Endothelial cell of umbilical vein (primary cell): Measurements from ENCODE around the gene TMEM41A. TPM values are rescaled to one million over a fixed set of nuclear protein-coding genes. Genes with fewer than 3 reads are reported as not detected.
"Not testable (repeated sequence)": the region's sequence is repeated elsewhere in the genome, so short reads cannot be mapped to it uniquely, and the experiment has no call there.

Source experiments
- BruUV-seq: library from RNA; stranded (reverse); fragments of 400-500 nt; replicated peaks from 2 replicates; lab custom pipeline; 2021; lab: Mats Ljungman, UMichigan
- CTCF ChIA-PET: fragments of 300-600, 350-600 bp; sonication (Branson Sonifier 250); formaldehyde crosslinking; loops from one replicate; lab custom pipeline; 2021; ENCODE audit warnings: antibody characterized with exemption, inconsistent platforms; lab: Charles Lee
- POLR2A ChIA-PET: fragments of 300-600, 350-600 bp; sonication (Branson Sonifier 250); formaldehyde crosslinking; loops from one replicate; lab custom pipeline; 2021; ENCODE audit warnings: antibody characterized with exemption, inconsistent platforms; lab: Charles Lee
- DNase-seq: peaks from one replicate; pipeline ENCODE4 v3.0.0-alpha.2; 2011; ENCODE audit warnings: low read depth, low spot score
- FAIRE-seq: peaks from 2 replicates; lab custom pipeline; 2011; peaks lifted over from hg19 to GRCh38; lab: Jason Lieb, UNC
- H2AFZ ChIP-seq: 2 replicates; pipeline ENCODE4 v1.6.0; 2012; ENCODE audit warnings: low read depth, low read length, control low read depth, inconsistent platforms
- H3K27ac ChIP-seq: 2 replicates; pipeline ENCODE4 v1.5.1; 2011; ENCODE audit warnings: low read depth, mild to moderate bottlenecking, control low read depth, low read length, moderate library complexity; ENCODE audit not compliant: insufficient read depth
- H3K27me3 ChIP-seq, 2 experiments: 2 replicates each; pipeline versions ENCODE4 v1.6.0 to v1.6.1; 2011; ENCODE audit warnings: low read length in 2 of 2, mixed read lengths in 1 of 2; ENCODE audit not compliant: control insufficient read depth in 2 of 2, insufficient read depth in 2 of 2
- H3K36me3 ChIP-seq, 2 experiments: 2 replicates in 1 of 2; 3 replicates in 1 of 2; pipeline ENCODE4 v1.5.1; 2011; ENCODE audit warnings: low read length in 2 of 2, mild to moderate bottlenecking in 1 of 2, moderate library complexity in 1 of 2; ENCODE audit not compliant: control insufficient read depth in 2 of 2, insufficient read depth in 2 of 2; ENCODE audit errors: extremely low read depth in 1 of 2
- H3K4me1 ChIP-seq: 3 replicates; pipeline ENCODE4 v1.5.1; 2011; ENCODE audit warnings: mild to moderate bottlenecking, low read length; ENCODE audit not compliant: control insufficient read depth, insufficient read depth; ENCODE audit errors: extremely low read depth
- H3K4me2 ChIP-seq: 2 replicates; pipeline ENCODE4 v1.6.1; 2011; ENCODE audit warnings: low read length, control low read depth, mixed read lengths; ENCODE audit not compliant: insufficient read depth
- H3K4me3 ChIP-seq, 3 experiments: fragments of 200-600 bp in 1 of 3; sonication (generic), shearing (Covaris generic) in 1 of 3; replicated peaks in 1 of 3; 2 replicates each; pipeline ENCODE4 v1.5.1; 2011 to 2016; ENCODE audit warnings: control low read depth in 3 of 3, low read length in 3 of 3, mild to moderate bottlenecking in 2 of 3, inconsistent platforms in 1 of 3, low read depth in 1 of 3, moderate library complexity in 1 of 3; ENCODE audit not compliant: insufficient read depth in 1 of 3
- H3K79me2 ChIP-seq: 2 replicates; pipeline ENCODE4 v1.6.0; 2012; ENCODE audit warnings: low read length, inconsistent platforms; ENCODE audit not compliant: control insufficient read depth, insufficient read depth
- H3K9ac ChIP-seq: replicated peaks from 2 replicates; pipeline ENCODE3; 2011; ENCODE audit warnings: low read length, control low read depth; ENCODE audit not compliant: insufficient read depth; ENCODE audit errors: extremely low read depth
- H3K9me1 ChIP-seq: replicated peaks from 3 replicates; pipeline ENCODE4 v1.6.0; 2011; ENCODE audit warnings: mild to moderate bottlenecking, low read length; ENCODE audit not compliant: control insufficient read depth, insufficient read depth; ENCODE audit errors: extremely low read depth
- H3K9me3 ChIP-seq: replicated peaks from 2 replicates; pipeline ENCODE4 v1.5.1; 2012; ENCODE audit warnings: low read length, inconsistent platforms; ENCODE audit not compliant: control insufficient read depth, insufficient read depth
- H4K20me1 ChIP-seq: replicated peaks from 2 replicates; pipeline ENCODE3; 2011; ENCODE audit warnings: mild to moderate bottlenecking, low read length; ENCODE audit not compliant: control insufficient read depth, insufficient read depth; ENCODE audit errors: extremely low read depth
- CTCF ChIP-seq, 2 donors: IDR thresholded peaks; 1 replicate in 1 of 2; 2 replicates in 1 of 2; pipeline ENCODE4 v1.5.1; 2011; ENCODE audit warnings: low read length in 2 of 2, mild to moderate bottlenecking in 2 of 2, moderate library complexity in 2 of 2, control low read depth in 1 of 2, inconsistent platforms in 1 of 2, low read depth in 1 of 2; ENCODE audit not compliant: insufficient read depth in 1 of 2; ENCODE audit errors: extremely low read depth in 1 of 2
- EZH2 ChIP-seq: IDR thresholded peaks from 2 replicates; pipeline ENCODE4 v1.6.1; 2012; ENCODE audit warnings: borderline replicate concordance, low read depth, mild to moderate bottlenecking, moderate library complexity, low read length, inconsistent platforms; ENCODE audit not compliant: severe bottlenecking
- FOS ChIP-seq: IDR thresholded peaks from 2 replicates; pipeline ENCODE4 v1.6.1; 2011; ENCODE audit warnings: mild to moderate bottlenecking, low read length, moderate library complexity, borderline replicate concordance; ENCODE audit not compliant: insufficient read depth
- JUN ChIP-seq: IDR thresholded peaks from 2 replicates; pipeline ENCODE4 v1.6.1; 2011; ENCODE audit warnings: borderline replicate concordance, low read depth; ENCODE audit not compliant: insufficient read length, insufficient read depth
- MYC ChIP-seq: IDR thresholded peaks from one replicate; pipeline ENCODE4 v1.6.1; 2011; ENCODE audit warnings: mild to moderate bottlenecking, low read depth, low read length
- POLR2A ChIP-seq: IDR thresholded peaks from 2 replicates; pipeline ENCODE4 v1.6.1; 2012; ENCODE audit warnings: low read depth, mild to moderate bottlenecking, control low read depth, low read length
- POLR2AphosphoS5 ChIP-seq: IDR thresholded peaks from 2 replicates; pipeline ENCODE4 v1.6.1; 2012; ENCODE audit warnings: low read depth, mild to moderate bottlenecking, control low read depth, low read length, moderate library complexity; ENCODE audit not compliant: insufficient read depth
- dilution Hi-C: fragments of 300-500 bp; cut with MboI; formaldehyde crosslinking; loops from one replicate; pipeline ENCODE4 v1.15.0; 2019; ENCODE audit warnings: low sequenced_read_pairs; ENCODE audit not compliant: extremely low pct_ligation_motif_present
- intact Hi-C: fragments of 100-400 bp; cut with micrococcal nuclease; formaldehyde crosslinking; loops from one replicate; pipeline ENCODE4 v1.10.0; 2022
- polyA plus RNA-seq, 4 experiments: library from polyadenylated mRNA; depleted of rRNA in 3 of 4; stranded (reverse) in 3 of 4; unstranded in 1 of 4; fragments of >200 nt; gene quantifications; 2 replicates each; pipeline versions ENCODE4 v1.2.1 to v1.2.3, GENCODE V29; 2011 to 2012; ENCODE audit warnings: missing spikeins in 1 of 4
- total RNA-seq: library from RNA; stranded (reverse); gene quantifications from 2 replicates; pipeline ENCODE4 v1.2.3, GENCODE V29; 2021
- TF ChIP-seq, protein P1 (sequence below): IDR thresholded peaks from 2 replicates; pipeline ENCODE4 v1.6.1; 2011; ENCODE audit not compliant: insufficient read depth, insufficient read length

TMEM41A gene
- total and polyA plus RNA-seq, 2 donors (not counting 3 experiments of a cell fraction or from before 2014, with no cell fraction given), result 15.9 to 16.0 TPM

- ChIA-PET POLR2A (no interaction called here), CTCF (interaction anchor here (0.9 to 1.8 kb wide), 3 partner anchors 11 to 118 kb away, joined by 4 to 10 read pairs (median 5); no protein-coding TSS in a partner anchor)
- intact Hi-C loops, result no loop called here
- H3K4me2 ChIP-seq, result no peak overlapping the region
- no peaks in the 10 kb centered on the region for H3K9me3 ChIP-seq
- H3K9me1 ChIP-seq, result no peaks in the 10 kb centered on the region
- no peaks in the 10 kb centered on the region for H3K4me1 ChIP-seq
- H3K9ac ChIP-seq, result no peak overlapping the region
- no peak overlapping the region for H3K27ac ChIP-seq
- dilution Hi-C loops, result no loop called here
- no peaks in the 10 kb centered on the region for H3K27me3 ChIP-seq
- BruUV-seq, result no TSS peak
- no peaks in the 10 kb centered on the region for H4K20me1 ChIP-seq
- H3K4me3 ChIP-seq, result no peak overlapping the region
- no peak for DNase-seq
- TF ChIP-seq FOS, result no peak
- TF ChIP-seq, protein P1, sequence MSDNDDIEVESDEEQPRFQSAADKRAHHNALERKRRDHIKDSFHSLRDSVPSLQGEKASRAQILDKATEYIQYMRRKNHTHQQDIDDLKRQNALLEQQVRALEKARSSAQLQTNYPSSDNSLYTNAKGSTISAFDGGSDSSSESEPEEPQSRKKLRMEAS, result no peak
- no peak for TF ChIP-seq MYC
- TF ChIP-seq JUN, result no peak
- no peak for TF ChIP-seq POLR2AphosphoS5
- TF ChIP-seq POLR2A, result no peak
- no peak for TF ChIP-seq EZH2
- TF ChIP-seq CTCF (IDR thresholded peaks at IDR 0.05; ENCODE audit: extremely low read depth in 1 of 2, insufficient read depth in 1 of 2, low read depth in 1 of 2, low read length in 2 of 2), result no peak
- H3K36me3 ChIP-seq, result no peaks in the 10 kb centered on the region
- no peak overlapping the region for H2AFZ ChIP-seq
- H3K79me2 ChIP-seq, result no peaks in the 10 kb centered on the region
- no peak for FAIRE-seq
These were observed 41.5 kb downstream of the TMEM41A start for GRCh38 chr3:185457376-185457775.

DNA sequence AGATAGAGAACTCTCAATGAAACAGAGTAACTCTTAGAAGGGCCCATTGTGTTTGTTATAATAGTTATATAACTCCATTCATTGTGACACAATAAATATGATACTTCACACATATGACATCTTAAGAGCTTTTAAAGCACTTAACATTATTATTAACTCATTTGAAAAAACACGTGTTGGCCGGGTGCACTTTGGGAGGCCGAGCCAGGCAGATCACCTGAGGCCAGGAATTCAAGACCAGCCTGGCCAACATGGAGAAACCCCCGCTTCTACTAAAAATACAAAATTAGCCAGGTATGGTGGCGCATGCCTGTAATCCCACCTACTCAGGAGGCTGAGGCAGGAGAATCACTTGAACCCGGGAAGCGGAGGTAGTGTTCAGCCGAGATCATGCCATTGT lies 47.4 kb downstream of the TMEM41A start:
- H3K36me3 ChIP-seq, H3K4me3 ChIP-seq, FAIRE-seq, BruUV-seq, H3K9me3 ChIP-seq, H3K9me1 ChIP-seq, H3K4me2 ChIP-seq, POLR2A ChIA-PET, H3K79me2 ChIP-seq, dilution Hi-C loops, H2AFZ ChIP-seq, H3K27me3 ChIP-seq, DNase-seq, H3K9ac ChIP-seq, H3K27ac ChIP-seq, intact Hi-C loops, H3K4me1 ChIP-seq, H4K20me1 ChIP-seq: not testable (repeated sequence)
- CTCF ChIA-PET, result interaction anchor here (1.4 to 1.9 kb wide), 2 partner anchors 9 kb away, joined by 4 to 5 read pairs; no protein-coding TSS in a partner anchor
